Stimulated activated naive B cell treated with anti-CD40 and anti-IgM and Interleukin-4, amounts not matched to agents 10 μg/mL and 1 μg/mL and 100 μg/mL, for 72 hours (primary cell): ENCODE data around the gene MYH9.

Experiments used
- ATAC-seq, 2 donors: fragments of 150-1000 bp; cut with Tn5 transposase; replicated peaks; 2 replicates each; pipeline ENCODE4 v1.10.0; 2021; ENCODE audit warnings: moderate library complexity in 1 of 2
- DNase-seq: peaks from one replicate; pipeline ENCODE4 v3.0.0; 2021
- H3K27ac Mint-ChIP-seq: one replicate; pipeline ENCODE4 v1.8.0; 2022; ENCODE audit warnings: mild to moderate bottlenecking, mixed read lengths
- H3K27me3 Mint-ChIP-seq, 2 donors: one replicate each; pipeline ENCODE4 v1.8.0; 2022; ENCODE audit warnings: mixed read lengths in 2 of 2
- H3K36me3 Mint-ChIP-seq, 2 donors: one replicate each; pipeline ENCODE4 v1.8.0; 2022; ENCODE audit warnings: mixed read lengths in 2 of 2, mild to moderate bottlenecking in 1 of 2
- H3K4me1 Mint-ChIP-seq, 2 donors: one replicate each; pipeline ENCODE4 v1.8.0; 2022; ENCODE audit warnings: mixed read lengths in 2 of 2, mild to moderate bottlenecking in 1 of 2
- H3K4me3 Mint-ChIP-seq, 2 donors: one replicate each; pipeline ENCODE4 v1.8.0; 2022; ENCODE audit warnings: mild to moderate bottlenecking in 2 of 2, mixed read lengths in 2 of 2, moderate library complexity in 1 of 2
- H3K9me3 Mint-ChIP-seq, 2 donors: one replicate each; pipeline ENCODE4 v1.8.0; 2022; ENCODE audit warnings: mixed read lengths in 2 of 2, mild to moderate bottlenecking in 1 of 2

The MYH9 gene

GRCh38 chr22:36373258-36373579, 14.5 kb downstream of the MYH9 start:
- H3K9me3 Mint-ChIP-seq = no peaks in the 10 kb centered on the region
- H3K27ac Mint-ChIP-seq = peak overlapping the region; percentile 88
- DNase-seq (no peak), ATAC-seq (no peak)
- peaks cover 45 to 67% of the 10 kb centered on the region in 2 donors for H3K36me3 Mint-ChIP-seq
- no peaks in the 10 kb centered on the region for H3K27me3 Mint-ChIP-seq
- peak overlapping the region; percentile 62 to 67 for H3K4me3 Mint-ChIP-seq
- H3K4me1 Mint-ChIP-seq = peaks cover 72 to 92% of the 10 kb centered on the region in 2 donors

- H3K9me3 Mint-ChIP-seq = no peaks in the 10 kb centered on the region
- peak overlapping the region; percentile 37 for H3K27ac Mint-ChIP-seq
- no peak for DNase-seq
- ATAC-seq = no peak
- peak overlapping the region in 1 of 2 donors; percentile 47 for H3K4me3 Mint-ChIP-seq
- H3K4me1 Mint-ChIP-seq = peaks cover 69 to 92% of the 10 kb centered on the region in 2 donors
- H3K27me3 Mint-ChIP-seq = no peaks in the 10 kb centered on the region
- peaks cover 38 to 62% of the 10 kb centered on the region in 2 donors for H3K36me3 Mint-ChIP-seq
Observed at GRCh38 chr22:36371920-36372319, 15.8 kb downstream of the MYH9 start.

- DNase-seq (peak; percentile 55), ATAC-seq (peak; percentile 90 to 91)
- H3K36me3 Mint-ChIP-seq = peaks cover 42 to 60% of the 10 kb centered on the region in 2 donors
- H3K9me3 Mint-ChIP-seq = no peaks in the 10 kb centered on the region
- peaks cover 70 to 92% of the 10 kb centered on the region in 2 donors for H3K4me1 Mint-ChIP-seq
- H3K27me3 Mint-ChIP-seq = no peaks in the 10 kb centered on the region
- H3K4me3 Mint-ChIP-seq = peak overlapping the region; percentile 69 to 85
- H3K27ac Mint-ChIP-seq = peak overlapping the region; percentile 93
Observed at GRCh38 chr22:36369922-36370791, 17.6 kb downstream of the MYH9 start.

DNA sequence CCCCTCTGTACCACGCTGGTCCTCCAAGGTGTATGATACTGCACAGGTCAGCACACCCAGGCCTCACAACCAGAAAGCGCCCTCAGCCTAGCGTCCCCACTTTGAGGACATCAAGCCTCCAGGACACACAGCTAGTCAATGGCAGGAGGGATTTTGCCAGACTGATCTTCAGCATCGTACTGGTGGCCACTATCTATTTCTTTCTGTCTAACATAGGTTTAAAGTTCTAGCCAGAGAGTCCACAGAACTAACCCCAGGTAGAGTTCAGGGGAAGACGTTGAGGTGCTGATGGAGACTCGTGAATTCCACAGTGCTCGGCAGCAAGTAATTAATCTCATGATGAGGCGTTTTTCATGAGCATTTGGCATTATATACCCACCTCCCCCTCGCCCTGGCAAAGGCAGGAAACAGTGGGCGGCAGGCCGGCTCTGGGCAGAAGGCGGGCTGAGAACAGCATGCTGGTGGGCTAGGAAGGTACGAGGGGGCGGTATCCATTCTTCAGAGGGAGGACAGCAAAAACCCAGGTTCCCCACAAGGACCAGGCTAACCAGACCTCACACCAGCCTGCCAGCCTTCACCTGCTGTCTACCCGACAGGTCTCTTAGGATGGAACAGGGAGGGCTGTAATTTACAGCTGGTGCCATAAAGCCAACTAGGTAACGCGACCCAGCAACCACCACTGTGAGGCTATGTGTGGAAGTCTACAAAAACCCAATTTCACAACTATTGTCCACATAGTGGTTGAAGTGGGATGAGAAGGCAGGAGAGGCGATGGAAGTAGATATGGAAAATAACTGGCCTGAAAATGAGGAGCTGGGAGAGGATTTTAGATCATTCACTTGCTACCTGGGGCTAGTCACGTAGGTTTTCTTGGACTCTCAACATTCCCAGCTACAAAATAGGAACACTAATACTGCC, 18.5 kb downstream of the MYH9 start:
- DNase-seq = no peak
- Mint-ChIP-seq H3K27ac (peak overlapping the region; percentile 72), H3K4me1 (peaks cover 70 to 93% of the 10 kb centered on the region in 2 donors), H3K4me3 (peak overlapping the region; percentile 42 to 63), H3K36me3 (peaks cover 37 to 60% of the 10 kb centered on the region in 2 donors), H3K27me3 (no peaks in the 10 kb centered on the region), H3K9me3 (no peaks in the 10 kb centered on the region)
- ATAC-seq = no peak

DNA sequence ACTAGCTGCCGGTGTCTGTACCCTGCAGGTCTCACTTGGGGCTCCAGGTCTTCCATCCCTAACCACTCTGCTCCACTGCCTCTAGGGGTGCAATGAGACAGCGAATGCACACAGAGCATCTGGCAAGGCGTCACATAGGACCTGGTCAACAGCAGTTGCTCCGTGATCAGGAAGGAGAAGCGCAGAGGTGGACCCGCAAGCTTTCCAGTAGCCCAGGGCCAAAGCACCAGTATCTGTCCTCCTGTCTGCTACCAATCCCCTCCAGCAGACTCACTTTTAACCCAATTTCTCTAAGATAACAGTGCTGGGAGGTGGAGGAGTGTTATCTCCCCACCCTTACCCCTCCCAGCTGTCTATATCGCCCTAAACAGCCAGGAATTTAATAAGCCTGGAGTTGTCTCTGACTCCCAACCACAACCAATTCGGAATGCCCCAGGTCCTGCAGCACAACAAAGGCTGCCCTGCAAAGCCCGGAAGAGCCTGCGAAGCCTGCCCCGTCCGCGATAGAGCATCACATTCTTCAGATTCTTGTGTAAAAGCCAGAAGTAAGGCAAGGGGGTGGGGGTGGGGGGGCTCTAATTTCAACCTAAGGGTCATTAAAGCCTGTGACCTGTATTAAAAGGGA, 19.3 kb downstream of the MYH9 start:
- no peak for ATAC-seq
- Mint-ChIP-seq H3K4me1 (peaks cover 77 to 98% of the 10 kb centered on the region in 2 donors), H3K9me3 (no peaks in the 10 kb centered on the region), H3K27me3 (no peaks in the 10 kb centered on the region), H3K27ac (peak overlapping the region; percentile 71), H3K36me3 (peaks cover 43 to 59% of the 10 kb centered on the region in 2 donors), H3K4me3 (peak overlapping the region in 1 of 2 donors; percentile 22)
- DNase-seq = no peak

GRCh38 chr22:36367479-36367878, 20.3 kb downstream of the MYH9 start:
- Mint-ChIP-seq H3K4me3 (no peak overlapping the region), H3K4me1 (peaks cover 77 to 98% of the 10 kb centered on the region in 2 donors), H3K9me3 (no peaks in the 10 kb centered on the region), H3K36me3 (peaks cover 41 to 57% of the 10 kb centered on the region in 2 donors), H3K27ac (peak overlapping the region; percentile 51), H3K27me3 (no peaks in the 10 kb centered on the region)
- DNase-seq (no peak), ATAC-seq (no peak)

DNA sequence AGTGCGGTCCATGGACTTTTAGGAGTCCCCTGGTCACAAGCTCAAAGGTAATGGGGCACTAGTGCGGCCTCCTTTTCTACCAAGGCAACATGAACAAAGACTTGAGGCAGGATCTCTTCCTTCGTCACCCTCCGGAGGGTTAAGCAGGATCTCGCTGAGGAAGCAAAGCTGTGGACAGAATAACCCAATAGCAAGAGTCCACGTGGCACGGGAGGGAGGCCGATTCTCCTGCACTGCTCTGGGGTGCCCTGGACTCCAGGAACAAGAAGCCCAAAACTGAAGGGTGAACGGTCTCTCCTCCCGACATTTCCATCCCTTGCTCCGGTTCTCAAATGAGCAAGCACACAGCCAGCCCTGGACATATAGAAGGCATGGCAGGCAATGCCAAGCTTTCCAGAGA, 20.7 kb downstream of the MYH9 start:
- peaks cover 37 to 55% of the 10 kb centered on the region in 2 donors for H3K36me3 Mint-ChIP-seq
- peak overlapping the region in 1 of 2 donors; percentile 19 for H3K4me3 Mint-ChIP-seq
- H3K4me1 Mint-ChIP-seq = peaks cover 79 to 98% of the 10 kb centered on the region in 2 donors
- no peaks in the 10 kb centered on the region for H3K27me3 Mint-ChIP-seq
- DNase-seq = no peak
- no peaks in the 10 kb centered on the region for H3K9me3 Mint-ChIP-seq
- peak overlapping the region; percentile 51 for H3K27ac Mint-ChIP-seq
- no peak for ATAC-seq

DNA sequence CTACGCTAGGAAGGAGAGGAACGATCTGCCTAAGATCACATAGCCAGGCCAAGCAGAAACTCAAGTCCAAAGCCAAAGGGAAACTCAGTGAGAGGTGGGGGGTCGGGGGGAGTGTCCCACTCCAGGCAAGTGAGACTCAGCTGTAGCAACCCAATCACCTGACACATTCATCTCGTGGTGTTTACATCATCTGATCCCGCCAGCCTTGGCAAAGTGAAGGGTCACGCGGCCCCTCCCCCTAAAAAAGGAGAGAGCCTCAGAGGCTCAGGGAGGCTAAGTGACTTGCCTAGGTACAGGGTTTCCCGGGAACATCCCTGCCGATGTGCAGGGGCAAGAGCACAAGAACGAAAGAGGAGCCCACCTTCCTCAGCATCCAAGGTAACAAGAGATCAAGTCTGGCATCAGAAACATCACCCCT, 21.5 kb downstream of the MYH9 start:
- peak overlapping the region; percentile 19 to 45 for H3K4me3 Mint-ChIP-seq
- H3K27me3 Mint-ChIP-seq = no peaks in the 10 kb centered on the region
- no peak for DNase-seq
- H3K4me1 Mint-ChIP-seq = peaks cover 82 to 98% of the 10 kb centered on the region in 2 donors
- no peaks in the 10 kb centered on the region for H3K9me3 Mint-ChIP-seq
- peak overlapping the region; percentile 75 for H3K27ac Mint-ChIP-seq
- no peak for ATAC-seq
- peaks cover 39 to 61% of the 10 kb centered on the region in 2 donors for H3K36me3 Mint-ChIP-seq

- peak; percentile 69 for DNase-seq
- Mint-ChIP-seq H3K27ac (peak overlapping the region; percentile 81), H3K4me3 (peak overlapping the region; percentile 33 to 74), H3K36me3 (peaks cover 40 to 55% of the 10 kb centered on the region in 2 donors), H3K27me3 (no peaks in the 10 kb centered on the region), H3K4me1 (peaks cover 81 to 98% of the 10 kb centered on the region in 2 donors), H3K9me3 (no peaks in the 10 kb centered on the region)
- ATAC-seq = peak; percentile 96 to 97
Observed at GRCh38 chr22:36365020-36365411, 22.8 kb downstream of the MYH9 start.

- no peak for ATAC-seq
- no peak for DNase-seq
- peak overlapping the region; percentile 37 to 74 for H3K4me3 Mint-ChIP-seq
- H3K9me3 Mint-ChIP-seq = no peaks in the 10 kb centered on the region
- H3K4me1 Mint-ChIP-seq = peaks cover 83 to 98% of the 10 kb centered on the region in 2 donors
- H3K27ac Mint-ChIP-seq = peak overlapping the region; percentile 81
- peaks cover 38 to 55% of the 10 kb centered on the region in 2 donors for H3K36me3 Mint-ChIP-seq
- H3K27me3 Mint-ChIP-seq = no peaks in the 10 kb centered on the region
Observed at GRCh38 chr22:36364255-36365019, 23.3 kb downstream of the MYH9 start.

DNA sequence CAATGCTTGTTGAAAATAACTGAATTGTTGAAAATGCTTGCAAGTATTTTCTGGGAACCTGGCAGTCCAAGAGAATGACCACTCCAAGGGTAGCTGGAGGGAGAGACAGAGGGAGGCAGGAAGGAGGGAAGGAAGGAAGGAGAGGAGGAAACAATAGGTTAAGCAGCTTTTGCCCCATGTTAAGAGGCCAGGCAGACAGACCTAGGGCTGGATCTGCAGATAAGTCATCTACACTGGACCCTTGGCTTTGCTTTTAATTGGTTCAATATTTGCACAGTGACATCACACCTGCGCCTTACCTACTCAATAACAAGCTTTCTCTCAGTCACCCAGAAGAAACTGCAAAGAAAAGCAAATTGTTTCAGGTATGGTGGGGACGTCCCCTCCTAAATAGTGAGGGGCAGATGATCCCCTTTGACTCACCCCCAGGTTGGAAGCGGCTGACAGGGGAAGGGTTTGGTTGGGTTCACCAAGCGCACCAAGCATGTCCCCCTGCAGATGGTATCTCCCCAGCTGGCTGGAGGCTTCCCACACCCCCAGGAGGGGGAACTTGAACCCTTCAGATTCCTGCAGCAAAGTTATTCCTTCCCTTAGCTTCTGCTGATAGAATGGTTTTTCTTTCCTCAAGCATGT, 24.3 kb downstream of the MYH9 start:
- H3K4me1 Mint-ChIP-seq = peaks cover 85 to 98% of the 10 kb centered on the region in 2 donors
- H3K9me3 Mint-ChIP-seq = peaks cover 0 to 2% of the 10 kb centered on the region in 2 donors
- peak overlapping the region; percentile 86 for H3K27ac Mint-ChIP-seq
- ATAC-seq (no peak), DNase-seq (no peak)
- no peaks in the 10 kb centered on the region for H3K27me3 Mint-ChIP-seq
- H3K36me3 Mint-ChIP-seq = peaks cover 38 to 57% of the 10 kb centered on the region in 2 donors
- peak overlapping the region; percentile 47 to 74 for H3K4me3 Mint-ChIP-seq

GRCh38 chr22:36362932-36363331, 24.8 kb downstream of the MYH9 start:
- Mint-ChIP-seq H3K27ac (peak overlapping the region; percentile 86), H3K27me3 (no peaks in the 10 kb centered on the region), H3K4me3 (peak overlapping the region; percentile 47 to 54), H3K36me3 (peaks cover 39 to 60% of the 10 kb centered on the region in 2 donors), H3K9me3 (peaks cover 0 to 3% of the 10 kb centered on the region in 2 donors), H3K4me1 (peaks cover 83 to 98% of the 10 kb centered on the region in 2 donors)
- DNase-seq (no peak), ATAC-seq (no peak)

DNA sequence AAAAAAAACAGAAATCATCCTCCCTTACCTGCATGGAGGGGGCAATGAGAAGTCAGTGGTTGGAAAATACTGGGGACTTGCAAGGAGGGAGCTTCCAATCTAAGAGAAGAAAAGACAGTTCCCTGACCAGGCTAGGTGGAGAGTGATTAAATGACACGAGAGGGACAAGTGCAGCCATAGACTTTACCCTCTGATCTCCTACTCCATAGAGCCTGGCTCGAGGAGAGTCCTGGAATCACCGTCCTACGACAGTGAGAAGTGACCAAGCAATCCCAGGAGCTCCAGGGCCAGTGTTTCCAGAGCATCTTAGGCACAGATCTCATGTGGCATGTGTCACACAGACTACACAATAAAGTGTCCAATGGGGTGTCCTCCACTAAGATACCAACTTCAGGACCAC, 25.7 kb downstream of the MYH9 start:
- H3K9me3 Mint-ChIP-seq = peaks cover 0 to 3% of the 10 kb centered on the region in 2 donors
- peaks cover 46 to 60% of the 10 kb centered on the region in 2 donors for H3K36me3 Mint-ChIP-seq
- peak overlapping the region; percentile 86 for H3K27ac Mint-ChIP-seq
- DNase-seq (no peak), ATAC-seq (no peak)
- peaks cover 83 to 98% of the 10 kb centered on the region in 2 donors for H3K4me1 Mint-ChIP-seq
- peak overlapping the region in 1 of 2 donors; percentile 31 for H3K4me3 Mint-ChIP-seq
- no peaks in the 10 kb centered on the region for H3K27me3 Mint-ChIP-seq
